Endometrial microvascular endothelial cells (primary cell): ENCODE data around the gene PYGO2. TPM values are rescaled to one million over a fixed set of nuclear protein-coding genes. Genes with fewer than 3 reads are reported as not detected.
"Not testable (repeated sequence)": the region's sequence is repeated elsewhere in the genome, so short reads cannot be mapped to it uniquely, and the experiment has no call there.

Source experiments
- in situ Hi-C: cut with HindIII; loops from 2 replicates; pipeline ENCODE4 v1.10.0; 2017; ENCODE audit warnings: low sequenced_read_pairs, low pct_unique_long_range_greater_than_20kb; ENCODE audit errors: inconsistent ontology term
- total RNA-seq: library from RNA; depleted of rRNA; stranded (reverse); fragments of >200 nt; gene quantifications from one replicate; pipeline ENCODE4 v1.2.3, GENCODE V29; 2015; ENCODE audit errors: inconsistent ontology term

The PYGO2 gene
- total RNA-seq, 1 donor from 2014 or later: 14.5 TPM

DNA sequence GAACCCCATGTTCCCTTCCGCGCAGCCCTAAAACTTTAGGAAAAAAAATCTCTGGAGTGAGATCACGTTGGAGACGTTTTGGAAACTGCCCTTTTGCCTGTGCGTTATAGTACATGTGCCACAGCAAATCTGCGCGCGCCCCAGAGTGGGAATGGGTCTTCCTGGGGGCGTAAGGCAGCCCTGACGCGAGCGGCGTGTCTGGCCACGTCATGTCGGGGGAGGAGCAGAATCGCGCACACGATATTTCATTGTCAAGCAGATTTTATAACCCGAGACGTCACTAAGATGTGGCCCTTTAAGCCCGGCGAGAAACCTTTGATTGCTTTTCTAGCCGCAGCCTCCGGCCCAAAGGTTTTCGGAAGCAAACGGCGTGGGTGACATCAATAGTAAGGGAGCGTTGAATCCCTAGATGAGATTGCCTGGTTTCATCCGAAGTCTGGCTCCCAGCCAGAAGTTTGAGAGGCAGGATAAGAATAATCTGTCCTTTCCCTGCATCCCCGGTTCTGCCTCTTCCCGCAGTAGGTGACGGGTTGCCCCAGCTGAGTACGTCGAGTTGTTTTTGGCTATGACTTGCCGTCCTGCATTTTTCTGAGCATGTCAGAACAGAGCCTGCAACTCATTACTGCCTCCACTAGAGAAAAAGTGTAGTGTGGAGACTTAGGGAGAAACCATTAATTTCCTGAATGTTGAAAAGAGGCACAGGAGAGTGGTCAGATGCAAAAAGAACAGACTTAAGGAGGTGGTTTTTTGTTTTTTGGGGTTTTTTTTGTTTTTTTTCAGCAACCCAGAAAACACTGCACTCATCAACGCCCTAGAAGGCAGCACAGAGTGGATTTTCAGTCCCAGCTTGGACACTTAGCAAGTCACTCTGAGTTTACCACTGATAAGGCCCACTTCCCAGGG is 24.2 kb downstream of the PYGO2 start:
- in situ Hi-C loops: no loop called here

GRCh38 chr1:154936555-154937084 is 25.0 kb downstream of the PYGO2 start, which contains the start of gene PMVK:
Gene PMVK (minus strand): TSS chr1:154936719. CDS start chr1:154936685, 34 bp downstream.
- in situ Hi-C loops: no loop called here

- in situ Hi-C loops: no loop called here
These were observed 25.6 kb downstream of the PYGO2 start for GRCh38 chr1:154935749-154936554.

- in situ Hi-C loops: no loop called here
These were observed 27.1 kb downstream of the PYGO2 start for GRCh38 chr1:154934358-154934948.

- in situ Hi-C loops: no loop called here
These were observed 29.6 kb downstream of the PYGO2 start for GRCh38 chr1:154931940-154932487.

DNA sequence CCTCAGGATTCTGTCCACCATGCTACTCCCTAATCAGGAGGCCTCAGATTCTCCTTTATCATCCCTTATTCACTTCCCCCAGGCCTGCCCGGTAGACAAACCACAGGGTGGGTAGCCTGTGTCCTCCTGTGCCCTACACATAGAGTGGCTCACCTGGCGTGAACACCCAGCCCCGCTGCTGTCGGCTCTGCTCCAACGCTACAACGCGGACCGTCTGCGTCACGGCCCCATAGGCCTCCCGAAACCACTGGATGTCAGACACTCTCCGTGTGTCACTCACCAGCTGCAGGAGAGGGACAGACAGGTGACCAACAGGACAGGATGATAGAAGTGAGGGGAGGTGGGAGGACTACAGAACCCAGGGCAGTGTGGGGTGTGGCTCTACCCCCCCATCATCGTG is 35.4 kb downstream of the PYGO2 start:
- in situ Hi-C loops: no loop called here

DNA sequence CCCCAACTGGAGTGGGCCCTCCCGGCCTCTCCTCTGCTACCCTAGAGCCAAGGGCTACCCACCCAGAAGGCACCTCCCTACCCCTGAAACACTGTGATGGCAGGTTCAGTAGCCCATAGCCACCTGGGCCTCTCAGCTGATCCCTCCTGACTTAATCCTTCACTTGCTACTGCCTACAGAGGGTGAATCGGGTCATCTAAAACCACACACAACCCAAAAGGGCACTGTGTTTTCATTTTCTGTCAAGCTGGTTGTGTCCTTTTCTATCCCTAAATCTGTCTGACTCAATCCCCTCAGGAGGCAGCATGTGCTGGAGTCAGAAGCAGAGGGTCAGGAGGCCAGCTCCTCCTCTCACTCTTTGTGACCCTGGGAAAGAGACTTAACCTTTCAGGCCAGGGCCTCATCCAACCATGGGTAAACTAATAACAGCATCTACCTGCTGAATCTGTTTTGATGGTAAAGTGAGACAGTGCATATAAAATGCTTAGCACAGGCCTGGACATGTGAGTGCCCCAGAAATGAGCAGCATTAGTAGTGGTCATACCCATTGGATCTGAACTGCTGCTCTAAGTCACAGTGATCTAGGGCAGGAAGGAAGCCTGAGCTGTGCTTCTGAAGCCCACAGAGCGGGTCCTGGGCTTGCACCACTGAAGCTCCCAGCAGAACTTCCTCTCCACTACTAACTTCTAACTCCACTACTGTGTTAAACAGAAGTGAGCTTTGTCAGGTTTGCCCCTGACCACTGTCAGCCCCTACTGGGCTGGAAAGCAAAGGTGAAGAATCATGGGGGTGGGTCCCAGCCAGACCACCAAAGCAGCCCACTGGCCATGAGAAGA is 36.0 kb downstream of the PYGO2 start:
- in situ Hi-C loops: no loop called here

- in situ Hi-C loops: no loop called here
These were observed 37.9 kb downstream of the PYGO2 start for GRCh38 chr1:154923695-154924094.

DNA sequence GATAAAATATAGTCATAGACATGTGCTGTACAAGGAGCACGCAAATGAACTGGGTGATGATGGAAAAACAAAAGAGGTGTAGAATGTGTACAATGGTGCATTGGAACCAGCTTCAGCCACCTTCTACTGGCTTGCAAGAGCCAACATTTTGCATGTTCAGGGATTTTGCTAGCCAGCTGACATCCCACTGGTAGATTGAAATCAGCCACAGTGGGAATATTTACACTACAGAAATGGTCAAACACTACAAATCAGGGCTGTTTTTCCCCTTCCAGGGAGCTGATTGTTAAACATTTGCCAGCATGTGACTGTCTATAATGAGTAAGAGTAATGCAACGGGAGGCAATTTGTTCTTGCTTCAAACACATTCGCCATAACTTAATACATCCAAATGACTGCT is 48.3 kb downstream of the PYGO2 start:
- in situ Hi-C loops: no loop called here

- in situ Hi-C loops: no loop called here
These were observed 48.8 kb downstream of the PYGO2 start for GRCh38 chr1:154912755-154913154.

DNA sequence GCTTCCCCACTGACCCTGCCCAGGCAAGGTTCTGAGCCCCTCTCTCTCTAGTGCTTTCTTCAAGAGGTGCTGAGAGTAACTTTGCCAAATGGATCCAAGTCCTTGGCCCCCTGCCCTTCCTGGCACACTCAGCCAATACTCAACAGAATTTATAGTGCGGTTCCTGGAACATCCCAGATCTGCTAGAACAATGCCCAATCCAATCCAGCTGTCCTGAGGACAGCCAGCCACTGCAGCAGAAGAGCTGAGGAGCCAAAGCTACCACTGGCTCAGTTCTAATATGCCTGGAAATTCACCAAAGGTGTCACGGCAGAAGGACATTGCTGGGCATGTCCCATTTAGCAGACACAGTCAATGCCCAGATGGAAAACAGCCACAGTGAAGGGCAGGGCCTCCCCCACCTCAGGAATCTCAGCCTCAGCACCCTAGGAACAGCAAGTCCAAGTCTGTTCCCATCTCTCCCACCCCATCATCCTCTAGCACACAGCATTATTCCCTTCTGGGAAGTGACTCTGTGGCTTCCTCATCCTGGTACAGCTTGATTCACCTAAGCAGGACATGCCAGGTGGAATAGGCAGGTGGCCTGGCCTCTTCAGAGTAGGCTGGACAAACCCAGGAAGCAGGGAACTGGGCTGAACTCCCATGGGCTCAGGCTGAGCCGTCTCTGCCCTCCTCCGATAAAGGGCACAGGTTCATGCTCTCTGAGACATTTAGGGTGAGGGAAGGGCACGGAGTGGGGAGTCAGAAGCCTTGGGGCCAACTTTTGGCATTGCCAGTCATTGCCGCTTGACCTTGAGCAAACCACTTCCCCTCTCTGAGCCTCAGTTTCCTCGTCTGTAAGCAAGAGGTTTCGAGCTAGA is 49.7 kb downstream of the PYGO2 start:
- in situ Hi-C loops: no loop called here

GRCh38 chr1:154910851-154911250 is 50.7 kb downstream of the PYGO2 start:
- in situ Hi-C loops: no loop called here

DNA sequence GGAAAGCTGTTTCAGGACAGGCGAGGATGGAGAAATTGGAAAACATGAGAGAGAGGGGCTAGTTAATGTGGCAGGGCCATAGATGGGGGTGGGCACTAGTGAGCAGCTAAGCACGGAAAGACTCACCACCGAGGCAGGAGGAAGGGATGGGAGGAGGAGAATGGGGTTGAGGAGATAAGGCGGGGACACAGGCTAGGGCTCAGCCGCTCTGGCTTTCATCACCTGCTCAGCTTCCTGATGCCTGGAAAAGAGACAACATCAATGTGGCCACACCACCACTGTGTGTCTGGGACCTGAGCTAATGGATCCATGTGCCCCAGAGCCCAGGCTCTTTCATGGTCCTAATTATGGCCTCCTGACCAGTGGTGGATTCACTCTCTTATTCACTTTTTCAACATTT is 52.6 kb downstream of the PYGO2 start:
- in situ Hi-C loops: no loop called here

- in situ Hi-C loops: not testable (repeated sequence)
These were observed 53.5 kb downstream of the PYGO2 start for GRCh38 chr1:154908129-154908528.
